ENCODE measurements around the gene TTC27. TPM values are rescaled to one million over a fixed set of nuclear protein-coding genes. Genes with fewer than 3 reads are reported as not detected.

Gene TTC27
- total and polyA plus RNA-seq, 8 donors = 9.9 to 26.9 (median 22.5) TPM

DNA sequence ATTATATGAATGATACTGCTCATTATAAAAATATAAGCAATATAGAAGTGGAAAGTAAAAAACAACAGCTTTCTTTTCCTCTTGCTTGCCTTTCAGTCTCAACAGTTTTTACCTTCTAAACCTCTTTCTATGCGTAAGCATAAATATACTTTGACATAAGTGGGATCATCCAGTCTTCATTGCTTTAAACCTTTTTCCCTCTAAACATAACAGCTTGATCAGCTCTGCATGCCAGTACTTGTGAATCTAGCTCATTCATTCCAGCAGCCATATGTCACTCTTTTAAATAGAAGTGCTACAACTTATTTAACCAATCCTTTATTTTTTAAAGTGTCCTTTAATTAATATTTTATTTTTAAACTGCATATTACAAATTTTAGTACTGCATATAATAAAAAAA is 88.1 kb downstream of the TTC27 start:
- peaks cover 0 to 3% of the 10 kb centered on the region in 2 donors for H3K36me3 ChIP-seq
- ATAC-seq (no peak), DNase-seq (no peak)
- intact Hi-C loops (cut with DNase I) = no loop called here
- no peak overlapping the region for H3K4me3 ChIP-seq
- no peak overlapping the region for H3K27ac ChIP-seq
- no peaks in the 10 kb centered on the region for H3K27me3 ChIP-seq
- TF ChIP-seq, protein P1, sequence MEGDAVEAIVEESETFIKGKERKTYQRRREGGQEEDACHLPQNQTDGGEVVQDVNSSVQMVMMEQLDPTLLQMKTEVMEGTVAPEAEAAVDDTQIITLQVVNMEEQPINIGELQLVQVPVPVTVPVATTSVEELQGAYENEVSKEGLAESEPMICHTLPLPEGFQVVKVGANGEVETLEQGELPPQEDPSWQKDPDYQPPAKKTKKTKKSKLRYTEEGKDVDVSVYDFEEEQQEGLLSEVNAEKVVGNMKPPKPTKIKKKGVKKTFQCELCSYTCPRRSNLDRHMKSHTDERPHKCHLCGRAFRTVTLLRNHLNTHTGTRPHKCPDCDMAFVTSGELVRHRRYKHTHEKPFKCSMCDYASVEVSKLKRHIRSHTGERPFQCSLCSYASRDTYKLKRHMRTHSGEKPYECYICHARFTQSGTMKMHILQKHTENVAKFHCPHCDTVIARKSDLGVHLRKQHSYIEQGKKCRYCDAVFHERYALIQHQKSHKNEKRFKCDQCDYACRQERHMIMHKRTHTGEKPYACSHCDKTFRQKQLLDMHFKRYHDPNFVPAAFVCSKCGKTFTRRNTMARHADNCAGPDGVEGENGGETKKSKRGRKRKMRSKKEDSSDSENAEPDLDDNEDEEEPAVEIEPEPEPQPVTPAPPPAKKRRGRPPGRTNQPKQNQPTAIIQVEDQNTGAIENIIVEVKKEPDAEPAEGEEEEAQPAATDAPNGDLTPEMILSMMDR (IDR thresholded peaks at IDR 0.05) = no peak
- H3K9me3 ChIP-seq = no peaks in the 10 kb centered on the region
- peaks cover 0 to 4% of the 10 kb centered on the region in 2 donors for H3K4me1 ChIP-seq

DNA sequence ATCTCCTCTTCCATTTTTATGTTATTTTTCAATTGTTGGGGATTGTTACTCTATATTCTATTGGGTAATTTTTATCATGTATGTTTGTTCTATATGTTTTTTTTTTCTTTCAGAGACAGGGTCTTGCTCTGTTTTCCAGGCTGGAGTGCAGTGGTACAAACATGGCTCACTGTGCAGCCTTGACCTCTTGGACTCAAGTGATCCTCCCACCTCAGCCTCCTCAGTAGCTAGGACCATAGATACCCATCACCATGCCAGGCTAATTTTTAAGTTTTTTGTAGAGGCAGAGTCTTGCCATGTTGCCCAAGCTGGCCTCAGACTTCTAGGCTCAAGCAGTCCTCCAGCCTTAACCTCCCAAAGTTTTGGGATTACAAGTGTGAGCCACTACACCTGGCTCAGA is 88.7 kb downstream of the TTC27 start:
- TF ChIP-seq, protein P1 (IDR thresholded peaks at IDR 0.05) = no peak
- Histone ChIP-seq H3K4me3 (no peak overlapping the region), H3K27ac (no peak overlapping the region), H3K36me3 (peaks cover 0 to 3% of the 10 kb centered on the region in 2 donors), H3K27me3 (no peaks in the 10 kb centered on the region), H3K9me3 (no peaks in the 10 kb centered on the region), H3K4me1 (no peaks in the 10 kb centered on the region)
- no peak for ATAC-seq
- intact Hi-C loops (cut with DNase I) = no loop called here
- DNase-seq = no peak

- no peak overlapping the region for H3K27ac ChIP-seq
- no peaks in the 10 kb centered on the region for H3K4me1 ChIP-seq
- intact Hi-C loops (cut with DNase I) = no loop called here
- peaks cover 0 to 3% of the 10 kb centered on the region in 2 donors for H3K36me3 ChIP-seq
- ATAC-seq (no peak), DNase-seq (no peak)
- H3K27me3 ChIP-seq = no peaks in the 10 kb centered on the region
- TF ChIP-seq, protein P1 (IDR thresholded peaks at IDR 0.05) = no peak
- H3K4me3 ChIP-seq = no peak overlapping the region
- H3K9me3 ChIP-seq = no peaks in the 10 kb centered on the region
These were observed 90.9 kb downstream of the TTC27 start for GRCh38 chr2:32718752-32719151.

- Histone ChIP-seq H3K36me3 (peaks cover 0 to 3% of the 10 kb centered on the region in 2 donors), H3K9me3 (no peaks in the 10 kb centered on the region), H3K27me3 (no peaks in the 10 kb centered on the region), H3K27ac (no peak overlapping the region), H3K4me1 (no peaks in the 10 kb centered on the region), H3K4me3 (no peak overlapping the region)
- TF ChIP-seq, protein P1 (IDR thresholded peaks at IDR 0.05) = no peak
- ATAC-seq (no peak), DNase-seq (no peak)
- intact Hi-C loops (cut with DNase I) = no loop called here
These were observed 91.6 kb downstream of the TTC27 start for GRCh38 chr2:32719430-32719829.

DNA sequence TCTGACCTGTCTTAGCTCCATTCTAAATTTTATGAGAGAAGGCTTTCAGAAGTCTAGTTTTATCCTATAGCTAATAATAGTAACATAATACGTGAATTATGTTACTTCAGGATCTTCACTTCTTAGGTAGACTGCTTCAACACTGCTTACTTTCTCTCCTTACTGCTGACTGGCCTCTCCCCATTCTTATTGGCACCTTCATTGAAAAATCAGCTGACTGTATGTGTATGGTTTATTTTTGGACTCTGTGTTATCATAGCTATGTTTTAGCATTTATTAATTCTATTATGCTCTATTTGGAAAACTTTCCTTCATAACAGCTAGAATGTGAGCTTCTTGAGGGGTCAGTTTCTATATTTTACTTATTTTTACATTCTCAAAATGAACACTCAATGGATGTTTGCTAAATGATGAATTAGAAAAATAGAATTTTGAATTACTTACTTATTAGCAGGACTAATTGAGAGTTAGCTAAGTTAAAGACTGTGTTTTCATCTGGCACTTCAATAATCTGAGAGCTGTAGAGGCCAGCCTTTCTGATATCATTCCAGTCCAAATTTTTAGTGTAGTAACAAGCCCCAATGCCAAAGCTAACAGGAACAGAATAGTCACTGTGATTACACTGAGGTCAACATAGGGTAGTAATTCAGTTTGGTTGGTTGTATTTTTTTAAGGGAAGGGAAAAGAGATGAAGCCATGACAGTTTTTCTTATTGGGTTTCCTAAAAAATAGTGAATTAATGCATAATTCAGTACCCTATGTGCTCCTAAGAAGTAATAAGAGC is 92.3 kb downstream of the TTC27 start:
- no peak for ATAC-seq
- Histone ChIP-seq H3K4me3 (no peak overlapping the region), H3K4me1 (no peaks in the 10 kb centered on the region), H3K36me3 (peaks cover 0 to 7% of the 10 kb centered on the region in 2 donors), H3K27me3 (no peaks in the 10 kb centered on the region), H3K27ac (no peak overlapping the region), H3K9me3 (no peaks in the 10 kb centered on the region)
- no peak for DNase-seq
- TF ChIP-seq, protein P1 (IDR thresholded peaks at IDR 0.05) = no peak
- intact Hi-C loops (cut with DNase I) = no loop called here

Measured in left lung (tissue), 10 donors.